ENCODE data around the gene BPIFB1. TPM values are rescaled to one million over a fixed set of nuclear protein-coding genes. Genes with fewer than 3 reads are reported as not detected.

The BPIFB1 gene
- total RNA-seq, 1 experiment from 2014 or later: not detected

DNA sequence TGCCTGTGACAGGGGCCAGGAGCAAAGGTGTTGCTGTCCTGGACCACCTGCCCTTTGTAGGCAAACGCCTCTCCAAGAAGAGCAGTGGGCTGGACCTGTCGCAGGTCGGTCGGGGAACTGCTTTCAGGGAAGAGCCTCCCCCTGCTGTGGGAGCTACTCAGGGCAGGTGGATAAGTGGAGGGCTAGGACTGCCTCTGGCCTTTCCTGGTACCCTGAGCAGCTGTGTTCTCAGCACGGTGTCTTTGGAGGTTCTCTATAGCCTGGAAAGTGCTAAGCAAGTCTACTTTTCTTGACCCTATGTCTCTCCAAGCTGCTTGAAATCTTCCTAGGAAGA lies 35.0 kb downstream of the BPIFB1 start:
- BruUV-seq (replicated peaks): no TSS peak
- intact Hi-C loops (cut with micrococcal nuclease): no loop called here
- CTCF ChIA-PET: interaction anchor here (0.8 kb wide), 1 partner anchor 19 kb away, joined by 3 read pairs; no protein-coding TSS in a partner anchor

DNA sequence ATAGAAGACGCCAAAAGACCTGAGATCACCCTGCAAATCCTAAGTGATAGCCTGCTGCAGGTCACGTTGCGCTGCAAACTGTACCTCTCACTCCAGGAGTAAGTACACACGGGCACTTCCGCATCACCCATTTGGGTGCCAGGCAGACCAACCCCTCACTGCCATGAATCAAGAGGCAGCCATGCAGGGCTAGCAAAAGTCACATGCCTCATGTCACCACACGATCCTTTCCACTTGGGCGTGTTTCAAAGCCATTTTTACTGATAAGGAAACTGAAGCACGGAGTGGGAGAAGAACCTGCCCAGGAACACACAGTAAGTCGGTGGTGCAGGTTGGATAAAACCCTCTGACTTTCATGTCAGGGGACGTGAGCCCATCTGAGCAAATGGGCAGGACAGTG lies 37.0 kb downstream of the BPIFB1 start:
- Mint-ChIP-seq H3K27ac (ENCODE audit: low read depth, unreplicated experiment) (no peak overlapping the region), H3K9me3 (ENCODE audit: unreplicated experiment) (no peaks in the 10 kb centered on the region), H3K27me3 (ENCODE audit: insufficient read depth, unreplicated experiment) (peaks cover 39% of the 10 kb centered on the region), H3K36me3 (ENCODE audit: insufficient read depth, unreplicated experiment) (no peaks in the 10 kb centered on the region), H3K4me3 (ENCODE audit: unreplicated experiment) (no peak overlapping the region), H3K4me1 (ENCODE audit: insufficient read depth, unreplicated experiment) (no peaks in the 10 kb centered on the region)
- BruUV-seq (replicated peaks): no TSS peak
- no peak for TF ChIP-seq CTCF (IDR thresholded peaks at IDR 0.05; ENCODE audit: unreplicated experiment)
- ChIA-PET POLR2A (no interaction called here), CTCF (no interaction called here)
- intact Hi-C loops (cut with micrococcal nuclease): no loop called here
- DNase-seq (ENCODE audit: unreplicated experiment): no peak

More for the DNA sequence above, 35.0 kb downstream of the BPIFB1 start:
- H3K36me3 Mint-ChIP-seq (ENCODE audit: insufficient read depth, unreplicated experiment): no peaks in the 10 kb centered on the region
- DNase-seq (ENCODE audit: unreplicated experiment): no peak
- POLR2A ChIA-PET: no interaction called here
- H3K4me1 Mint-ChIP-seq (ENCODE audit: insufficient read depth, unreplicated experiment): no peaks in the 10 kb centered on the region
- peaks cover 28% of the 10 kb centered on the region for H3K27me3 Mint-ChIP-seq (ENCODE audit: insufficient read depth, unreplicated experiment)
- H3K4me3 Mint-ChIP-seq (ENCODE audit: unreplicated experiment): no peak overlapping the region
- no peak overlapping the region for H3K27ac Mint-ChIP-seq (ENCODE audit: low read depth, unreplicated experiment)
- H3K9me3 Mint-ChIP-seq (ENCODE audit: unreplicated experiment): no peaks in the 10 kb centered on the region
- TF ChIP-seq CTCF (IDR thresholded peaks at IDR 0.05; ENCODE audit: unreplicated experiment): no peak

DNA sequence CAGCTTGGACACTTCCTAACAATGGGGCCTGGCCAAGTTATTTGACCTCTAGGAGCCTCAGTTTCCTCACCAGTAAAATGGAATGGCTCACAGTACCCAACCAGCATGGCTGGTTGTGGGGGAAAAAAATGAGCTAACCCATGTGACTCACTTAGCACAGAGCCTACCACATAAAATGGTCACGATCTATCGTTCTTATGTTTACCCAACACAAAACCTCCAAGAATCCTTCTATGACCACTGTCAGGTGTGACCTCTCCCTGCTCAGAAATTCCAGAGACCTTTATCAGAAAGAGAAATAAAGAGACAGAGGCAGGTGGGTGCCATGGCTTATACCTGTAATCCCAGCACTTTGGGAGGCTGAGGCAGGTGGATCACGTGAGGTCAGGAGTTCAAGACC lies 39.4 kb downstream of the BPIFB1 start:
- intact Hi-C loops (cut with micrococcal nuclease): no loop called here

GRCh38 chr20:33323236-33323635 lies 40.2 kb downstream of the BPIFB1 start:
- DNase-seq (ENCODE audit: unreplicated experiment): no peak
- Mint-ChIP-seq H3K9me3 (ENCODE audit: unreplicated experiment) (no peaks in the 10 kb centered on the region), H3K36me3 (ENCODE audit: insufficient read depth, unreplicated experiment) (peaks cover 6% of the 10 kb centered on the region), H3K27ac (ENCODE audit: low read depth, unreplicated experiment) (no peak overlapping the region), H3K4me1 (ENCODE audit: insufficient read depth, unreplicated experiment) (no peaks in the 10 kb centered on the region), H3K27me3 (ENCODE audit: insufficient read depth, unreplicated experiment) (peaks cover 31% of the 10 kb centered on the region), H3K4me3 (ENCODE audit: unreplicated experiment) (no peak overlapping the region)
- CTCF ChIA-PET: interaction anchor here (0.6 to 1.7 kb wide), 4 partner anchors 10 to 534 kb away, joined by 3 to 6 read pairs (median 4); no protein-coding TSS in a partner anchor
- TF ChIP-seq CTCF (IDR thresholded peaks at IDR 0.05; ENCODE audit: unreplicated experiment): no peak
- intact Hi-C loops (cut with micrococcal nuclease): no loop called here
- POLR2A ChIA-PET: no interaction called here
- no TSS peak for BruUV-seq (replicated peaks)

More for the DNA sequence above, 39.4 kb downstream of the BPIFB1 start:
- no peaks in the 10 kb centered on the region for H3K4me1 Mint-ChIP-seq (ENCODE audit: insufficient read depth, unreplicated experiment)
- no peak for DNase-seq (ENCODE audit: unreplicated experiment)
- H3K9me3 Mint-ChIP-seq (ENCODE audit: unreplicated experiment): no peaks in the 10 kb centered on the region
- no peaks in the 10 kb centered on the region for H3K36me3 Mint-ChIP-seq (ENCODE audit: insufficient read depth, unreplicated experiment)
- ChIA-PET POLR2A (interaction anchor here (0.6 kb wide), 1 partner anchor 12 kb away, joined by 4 read pairs; no protein-coding TSS in a partner anchor), CTCF (interaction anchor here (0.6 to 1.4 kb wide), 4 partner anchors 23 to 801 kb away, joined by 3 to 4 read pairs (median 3); no protein-coding TSS in a partner anchor)
- peaks cover 30% of the 10 kb centered on the region for H3K27me3 Mint-ChIP-seq (ENCODE audit: insufficient read depth, unreplicated experiment)
- TF ChIP-seq CTCF (IDR thresholded peaks at IDR 0.05; ENCODE audit: unreplicated experiment): no peak
- H3K4me3 Mint-ChIP-seq (ENCODE audit: unreplicated experiment): no peak overlapping the region
- BruUV-seq (replicated peaks): no TSS peak
- no peak overlapping the region for H3K27ac Mint-ChIP-seq (ENCODE audit: low read depth, unreplicated experiment)
